NOMO-1 treated with dmso at 0.1 percent for 144 hours (cell line): ENCODE data around the gene ALDH3A2.
"Not testable (repeated sequence)": the region's sequence is repeated elsewhere in the genome, so short reads cannot be mapped to it uniquely, and the experiment has no call there.

Experiments
- DNase-seq: peaks from one replicate; lab custom pipeline; 2025; ENCODE audit not compliant: unreplicated experiment; lab: John Stamatoyannopoulos, UW

ALDH3A2 gene

DNA sequence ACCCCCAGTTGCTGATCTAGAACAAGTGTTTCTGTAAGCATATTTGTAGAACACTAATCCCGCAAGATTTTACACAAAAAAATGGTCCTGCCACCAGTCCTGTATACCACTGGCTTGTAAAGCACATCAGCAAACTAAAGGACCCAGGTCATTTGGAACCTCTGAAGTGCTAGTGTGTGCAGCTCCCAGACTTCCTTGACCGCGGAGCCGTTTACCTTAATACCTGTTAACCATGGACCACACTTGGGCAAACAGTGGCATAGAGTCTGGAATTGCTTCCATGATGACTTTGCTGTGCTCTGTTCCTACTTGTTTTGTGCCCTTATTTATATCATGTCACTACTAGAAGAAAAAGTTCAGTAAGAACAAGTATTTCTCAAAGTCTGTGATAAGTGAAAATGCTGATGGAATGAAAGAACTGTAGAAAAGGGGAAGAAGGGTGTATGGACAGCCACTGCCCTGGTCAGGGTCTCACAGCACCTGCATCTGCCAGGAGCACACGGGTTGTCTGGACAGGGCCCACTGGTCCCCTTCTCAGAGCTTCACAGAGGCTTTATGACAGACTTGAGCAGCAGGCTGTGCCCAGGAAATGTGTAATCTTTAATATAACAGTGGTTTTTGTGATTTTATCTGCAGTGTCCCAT, 29.3 kb downstream of the ALDH3A2 start:
- no peak for DNase-seq

DNA sequence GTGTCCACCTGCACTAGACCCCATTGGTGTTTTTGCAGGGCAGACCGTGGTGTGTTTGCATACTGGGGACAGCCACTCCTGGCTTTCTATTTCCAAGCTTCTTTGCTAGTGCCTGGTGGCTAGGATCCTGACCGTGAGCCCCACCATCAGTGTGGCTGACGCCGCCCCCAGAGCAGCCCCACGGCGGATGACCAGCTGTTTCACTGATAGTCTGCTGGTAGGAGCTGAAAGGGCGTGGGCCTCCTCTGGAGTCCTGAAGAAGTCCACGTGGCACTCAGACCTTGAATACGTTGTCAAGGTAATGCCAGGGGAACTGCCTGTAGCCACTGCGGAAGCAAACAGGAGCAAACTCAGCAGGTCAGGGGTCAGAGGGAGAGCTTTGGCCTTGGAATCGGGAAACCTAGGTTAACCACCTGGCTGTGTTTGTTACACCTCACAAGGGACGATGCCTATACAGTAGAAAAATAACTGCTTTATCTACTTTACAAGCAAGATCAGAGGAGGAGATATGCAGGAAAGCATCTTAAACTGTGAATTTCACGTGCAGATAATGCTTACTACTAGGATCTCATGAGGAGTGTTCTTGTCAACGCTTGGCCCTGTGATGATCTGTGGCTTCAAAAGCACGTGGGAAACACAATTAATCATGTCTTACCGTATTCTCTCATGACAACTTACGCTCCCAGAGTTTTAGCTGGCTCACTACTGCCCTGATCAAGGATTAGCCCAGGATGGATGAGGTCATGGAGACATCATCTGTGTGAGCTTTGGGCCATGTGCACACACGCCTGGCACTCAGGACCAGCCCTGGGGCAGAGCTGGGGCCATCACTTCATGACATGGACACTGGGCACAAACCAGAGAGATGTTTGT, 30.3 kb downstream of the ALDH3A2 start:
- no peak for DNase-seq

DNA sequence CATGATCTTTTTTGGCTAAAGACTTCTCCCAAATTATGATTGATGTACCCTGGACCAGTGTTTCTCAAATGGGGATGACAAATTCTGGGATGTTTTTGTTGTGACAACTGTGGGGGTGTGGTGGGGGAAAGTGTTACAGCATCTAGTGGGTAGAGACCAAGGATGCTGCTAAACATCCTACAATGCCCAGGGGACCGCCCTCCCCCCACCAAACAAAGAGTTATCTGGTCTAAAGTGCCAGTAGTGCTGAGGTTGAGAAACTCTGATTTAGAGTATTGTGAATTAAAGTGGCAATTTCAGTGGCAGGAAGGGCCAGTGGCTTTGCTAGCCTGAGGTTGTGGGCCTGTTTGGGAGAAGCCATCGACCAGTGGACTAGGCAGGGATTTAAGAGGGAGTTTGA, 34.6 kb downstream of the ALDH3A2 start:
- no peak for DNase-seq

DNA sequence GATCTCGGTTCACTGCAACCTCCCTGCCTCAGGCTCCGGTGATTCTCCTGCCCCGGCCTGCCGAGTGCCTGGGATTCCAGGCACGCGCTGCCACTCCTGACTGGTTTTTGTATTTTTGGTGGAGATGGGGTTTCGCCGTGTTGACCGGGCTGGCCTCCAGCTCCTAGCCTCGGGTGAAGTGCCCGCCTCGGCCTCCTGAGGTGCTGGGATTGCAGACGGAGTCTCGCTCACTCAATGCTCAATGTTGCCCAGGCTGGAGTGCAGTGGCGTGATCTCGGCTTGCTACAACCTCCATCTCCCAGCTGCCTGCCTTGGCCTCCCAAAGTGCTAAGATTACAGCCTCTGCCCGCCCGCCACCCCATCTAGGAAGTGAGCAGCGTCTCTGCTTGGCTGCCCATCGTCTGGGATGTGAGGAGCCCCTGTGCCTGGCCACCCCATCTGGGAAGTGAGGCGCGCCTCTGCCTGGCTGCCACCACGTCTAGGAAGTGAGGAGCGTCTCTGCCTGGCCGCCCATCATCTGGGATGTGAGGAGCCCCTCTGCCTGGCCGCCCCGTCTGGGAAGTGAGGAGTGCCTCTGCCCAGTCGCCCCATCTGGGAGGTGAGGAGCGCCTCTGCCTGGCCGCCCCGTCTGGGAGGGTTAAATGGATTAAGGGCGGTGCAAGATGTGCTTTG, 36.5 kb downstream of the ALDH3A2 start:
- not testable (repeated sequence) for DNase-seq

DNA sequence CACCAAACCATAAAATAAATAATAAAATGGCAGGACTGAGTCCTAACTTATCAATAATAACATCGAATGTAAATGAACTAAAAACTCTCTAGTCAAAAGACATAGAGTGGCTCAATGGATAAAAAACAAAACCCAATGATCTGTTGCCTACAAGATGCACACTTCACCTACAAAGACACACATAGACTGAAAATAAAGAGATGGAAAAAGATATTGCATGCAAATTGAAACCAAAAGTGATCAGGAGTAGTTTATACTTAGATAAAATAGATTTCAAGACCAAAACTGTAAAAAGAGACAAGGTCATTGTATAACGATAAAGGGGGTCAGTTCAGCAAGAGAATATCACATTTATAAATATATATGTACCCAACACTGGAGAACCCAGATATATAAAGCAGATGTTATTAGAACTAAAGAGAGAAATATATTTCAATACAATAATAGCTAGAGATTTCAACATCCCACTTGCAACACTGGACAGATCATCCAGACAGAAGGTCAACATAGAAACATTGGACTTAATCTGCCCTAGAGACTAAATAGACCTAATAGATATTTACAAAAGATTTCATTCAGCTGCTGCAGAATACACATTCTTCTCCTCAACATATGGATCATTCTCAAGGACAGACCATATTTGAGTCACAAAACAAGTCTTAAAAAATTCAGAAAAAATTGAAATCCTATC, 38.0 kb downstream of the ALDH3A2 start:
- DNase-seq, result no peak

DNA sequence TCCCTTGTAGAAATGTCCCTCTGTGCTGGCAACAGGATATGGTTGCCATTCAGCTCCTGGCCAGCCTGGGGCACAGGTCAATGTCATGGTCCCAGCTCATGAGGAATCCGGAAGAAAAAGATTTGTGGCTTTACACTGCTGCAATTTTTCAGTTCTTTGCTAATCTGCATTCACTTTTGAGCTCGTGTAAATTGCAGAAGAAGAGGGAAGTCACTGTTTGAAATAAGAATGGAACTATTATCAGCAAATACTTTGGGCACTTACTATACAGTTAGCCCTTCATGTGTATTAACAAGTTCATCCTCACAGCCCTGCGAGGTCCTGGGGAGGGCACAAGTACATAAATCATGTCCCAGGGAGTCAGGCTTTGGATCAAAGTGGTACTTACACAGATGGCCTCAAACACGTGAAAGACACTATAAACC, 53.7 kb downstream of the ALDH3A2 start:
- peak; percentile 74 for DNase-seq

DNA sequence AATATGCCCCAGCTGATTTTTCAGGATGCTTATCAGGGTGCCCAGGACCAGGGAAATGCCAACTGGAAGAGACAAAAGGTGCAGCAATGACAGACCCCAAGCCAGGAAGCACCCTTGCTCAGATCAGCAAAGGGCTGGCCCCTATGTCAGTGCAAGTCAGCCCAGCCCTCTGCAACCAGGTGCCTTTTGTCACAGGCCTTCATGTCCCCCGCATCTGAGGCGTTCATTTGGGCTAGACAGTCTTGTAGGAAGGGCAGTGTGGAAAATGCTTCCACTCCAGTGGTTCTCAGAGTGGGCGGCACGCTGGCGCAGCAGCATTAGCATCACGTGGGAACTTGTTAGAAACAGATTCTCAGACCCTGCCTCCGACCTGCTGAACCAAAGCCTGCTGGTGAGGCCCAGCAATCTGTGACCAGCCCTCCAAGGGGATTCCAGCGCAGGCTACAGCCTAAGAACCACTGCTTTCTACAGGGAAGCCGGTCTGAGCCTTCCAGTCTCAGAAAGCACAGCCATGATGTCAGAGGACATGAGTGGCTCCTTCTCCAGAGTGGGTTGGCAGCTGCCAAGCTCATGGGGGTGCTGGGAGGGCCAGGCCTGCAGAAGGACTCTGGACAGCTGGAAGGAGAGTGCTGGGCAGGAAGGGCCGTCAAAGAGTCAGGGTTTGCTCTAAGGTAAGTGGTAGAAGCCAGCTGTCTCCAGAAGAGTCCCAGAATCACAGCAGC, 54.7 kb downstream of the ALDH3A2 start:
- no peak for DNase-seq

DNA sequence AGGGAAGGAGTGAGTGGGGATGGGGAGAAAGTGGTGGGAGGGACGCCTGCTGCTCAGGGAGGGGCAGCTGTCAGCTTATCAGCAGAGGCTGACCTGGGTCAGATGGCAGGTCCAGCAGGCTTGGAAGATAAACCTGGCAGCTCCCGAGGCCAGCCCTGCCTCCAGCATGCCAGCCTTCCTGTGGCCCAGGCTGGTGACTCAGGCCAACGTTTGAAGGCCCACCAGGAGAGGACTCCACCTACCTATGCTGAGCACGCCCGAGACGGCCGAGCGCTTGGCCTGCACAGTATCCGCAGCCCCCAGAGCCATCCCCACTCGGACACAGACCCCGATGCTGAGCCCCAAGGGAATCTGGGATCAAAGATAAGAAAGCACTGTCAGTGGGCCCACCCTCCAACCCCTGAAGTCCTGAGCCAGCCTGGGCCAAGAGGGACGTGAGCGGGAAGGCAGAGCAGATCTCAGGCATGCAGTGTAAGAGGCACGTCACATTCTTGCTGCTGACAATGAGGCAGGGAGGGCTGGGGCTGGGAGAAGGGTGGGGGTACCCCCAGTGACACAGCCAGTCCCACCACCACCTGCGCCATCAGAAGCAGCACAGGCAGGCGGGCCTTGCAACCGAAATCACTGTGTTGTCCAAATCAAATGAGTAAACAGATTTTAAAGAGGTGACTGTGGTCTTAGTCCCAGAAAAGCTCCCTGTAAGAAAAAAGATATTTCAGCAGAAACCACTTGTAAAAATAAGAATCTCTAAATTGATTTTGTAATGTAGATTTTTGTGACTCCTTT, 55.5 kb downstream of the ALDH3A2 start:
- no peak for DNase-seq

DNA sequence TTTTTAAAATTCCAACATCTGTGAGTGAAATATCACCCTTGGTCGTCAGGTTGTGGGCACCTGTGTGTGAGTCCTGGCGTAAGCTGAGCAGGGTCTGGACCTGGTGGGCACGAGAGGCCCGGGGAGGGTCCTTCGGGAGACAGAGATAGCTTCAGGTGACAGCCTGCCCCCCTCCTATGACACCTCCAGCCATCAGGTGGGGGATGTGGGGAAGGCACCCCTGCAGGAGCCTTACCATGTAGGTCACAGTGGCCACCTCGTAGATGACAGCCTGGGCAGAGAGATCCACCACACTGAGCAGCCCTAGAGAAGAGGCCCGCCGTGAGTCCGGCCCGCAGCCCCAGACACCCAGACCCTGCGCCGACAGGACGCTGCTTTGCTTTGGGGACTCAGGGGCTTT, 56.6 kb downstream of the ALDH3A2 start:
- no peak for DNase-seq

DNA sequence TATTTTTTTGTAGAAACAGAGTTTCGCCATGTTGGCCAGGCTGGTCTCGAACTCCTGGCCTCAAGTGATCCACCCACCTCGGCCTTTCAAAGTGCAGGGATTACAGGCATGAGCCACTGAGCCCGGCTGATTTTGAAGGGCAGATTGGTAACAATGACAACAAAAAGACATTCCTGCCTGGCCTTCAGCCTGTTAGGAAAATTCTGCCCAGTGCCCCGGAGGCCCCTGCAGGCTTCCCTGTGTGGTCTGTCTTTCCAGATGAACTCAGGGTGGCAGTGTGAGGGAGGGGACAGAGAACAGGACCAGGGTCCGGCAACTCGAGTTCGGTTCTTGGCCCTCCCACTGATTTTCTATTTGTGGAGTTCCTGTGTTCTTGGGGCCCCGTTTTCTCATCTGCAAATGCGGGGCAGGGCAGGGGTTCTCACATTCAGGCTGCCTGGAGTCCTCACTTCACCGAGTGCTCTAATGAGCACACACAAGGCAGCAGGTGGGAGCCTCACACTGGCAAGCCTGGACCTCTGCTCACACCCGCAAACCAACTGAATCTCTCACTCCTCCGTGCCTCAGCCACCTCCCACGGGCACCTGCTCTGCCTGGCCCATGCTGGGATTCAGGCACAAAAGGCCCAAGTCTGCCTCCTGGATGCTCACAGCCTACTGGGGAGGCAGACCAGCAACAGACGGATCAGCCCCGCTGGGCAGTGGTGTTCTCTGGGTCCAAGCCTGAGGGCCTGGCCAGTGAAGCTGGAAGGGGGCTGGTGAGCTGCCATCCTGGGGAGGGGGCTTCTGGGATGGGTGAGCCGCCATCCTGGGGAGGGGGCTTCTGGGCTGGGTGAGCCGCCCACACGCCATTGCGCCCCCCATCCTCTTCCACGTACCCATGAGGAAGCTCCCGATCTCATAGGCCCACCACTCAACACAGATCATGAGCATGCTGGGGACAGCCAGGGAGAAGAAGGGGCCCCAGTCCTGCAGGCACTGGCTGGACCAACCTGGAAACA, 57.5 kb downstream of the ALDH3A2 start:
- DNase-seq, result no peak

DNA sequence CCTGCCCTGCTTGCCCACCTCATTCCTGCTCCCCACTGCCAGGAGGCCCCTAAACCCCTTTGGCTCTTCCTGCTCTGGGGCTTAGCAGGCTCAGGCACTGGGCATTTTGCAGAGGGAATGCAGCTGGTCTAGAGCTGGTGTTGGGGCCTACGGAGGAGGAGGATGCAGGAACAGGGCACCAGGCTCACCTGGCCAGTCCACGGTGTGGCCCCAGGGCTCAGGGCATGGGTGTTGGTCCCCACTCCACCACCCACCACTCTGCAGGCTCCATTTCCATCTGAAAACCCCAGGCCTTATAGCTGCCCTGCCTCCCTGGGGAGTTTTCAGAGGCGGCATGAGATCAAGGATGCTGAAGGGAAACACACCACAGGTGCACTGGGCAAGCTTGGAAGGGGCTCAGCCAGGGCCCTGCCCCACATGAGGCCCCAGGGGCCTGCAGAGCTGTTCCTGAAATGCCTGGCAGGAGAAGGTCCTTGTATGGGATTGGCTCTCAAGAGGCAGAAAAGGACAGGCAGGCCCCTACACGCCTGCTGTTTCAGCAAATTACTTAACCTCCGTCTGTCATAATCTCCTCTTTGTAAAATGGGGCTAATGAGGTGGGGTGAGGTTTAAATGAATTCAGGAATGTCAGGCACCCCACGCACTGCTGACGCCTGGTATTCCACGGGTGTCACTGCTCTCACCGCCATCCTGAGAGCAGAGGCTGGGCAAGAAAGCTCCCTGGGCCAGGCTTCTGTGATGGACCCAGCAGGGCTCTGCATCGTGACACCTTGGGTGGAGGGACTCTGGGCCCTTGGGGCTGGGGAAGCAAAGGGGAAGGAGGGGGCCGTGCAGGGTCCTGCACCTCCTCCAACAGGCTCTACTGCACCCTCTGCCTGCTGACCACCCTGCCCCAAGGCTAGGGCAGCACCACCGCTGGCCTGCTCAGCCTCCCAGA, 58.5 kb downstream of the ALDH3A2 start:
- no peak for DNase-seq

DNA sequence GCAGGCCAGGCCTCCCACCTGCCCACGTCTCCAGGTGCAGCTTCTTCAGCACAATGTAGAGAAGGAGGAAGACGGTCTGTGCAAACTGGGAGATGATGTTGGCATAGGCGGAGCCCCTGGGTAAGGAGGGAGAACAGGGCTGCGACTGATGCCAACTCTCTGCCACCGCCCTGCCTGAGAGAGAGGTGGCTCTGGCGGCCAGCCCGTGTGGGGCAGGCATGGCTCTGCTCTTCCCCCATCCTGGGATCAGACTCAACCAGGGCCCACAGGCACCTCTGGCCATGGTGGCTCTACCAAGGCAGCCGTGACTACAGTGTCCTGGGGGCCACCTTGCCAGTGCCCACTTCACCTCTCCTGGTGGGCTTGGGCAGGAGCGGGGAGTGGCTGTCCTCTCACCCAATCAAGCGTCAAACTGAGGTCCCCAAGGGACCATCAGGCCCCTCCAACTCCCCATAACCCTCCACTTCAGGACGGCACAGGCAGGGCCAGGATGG, 59.2 kb downstream of the ALDH3A2 start:
- no peak for DNase-seq

DNA sequence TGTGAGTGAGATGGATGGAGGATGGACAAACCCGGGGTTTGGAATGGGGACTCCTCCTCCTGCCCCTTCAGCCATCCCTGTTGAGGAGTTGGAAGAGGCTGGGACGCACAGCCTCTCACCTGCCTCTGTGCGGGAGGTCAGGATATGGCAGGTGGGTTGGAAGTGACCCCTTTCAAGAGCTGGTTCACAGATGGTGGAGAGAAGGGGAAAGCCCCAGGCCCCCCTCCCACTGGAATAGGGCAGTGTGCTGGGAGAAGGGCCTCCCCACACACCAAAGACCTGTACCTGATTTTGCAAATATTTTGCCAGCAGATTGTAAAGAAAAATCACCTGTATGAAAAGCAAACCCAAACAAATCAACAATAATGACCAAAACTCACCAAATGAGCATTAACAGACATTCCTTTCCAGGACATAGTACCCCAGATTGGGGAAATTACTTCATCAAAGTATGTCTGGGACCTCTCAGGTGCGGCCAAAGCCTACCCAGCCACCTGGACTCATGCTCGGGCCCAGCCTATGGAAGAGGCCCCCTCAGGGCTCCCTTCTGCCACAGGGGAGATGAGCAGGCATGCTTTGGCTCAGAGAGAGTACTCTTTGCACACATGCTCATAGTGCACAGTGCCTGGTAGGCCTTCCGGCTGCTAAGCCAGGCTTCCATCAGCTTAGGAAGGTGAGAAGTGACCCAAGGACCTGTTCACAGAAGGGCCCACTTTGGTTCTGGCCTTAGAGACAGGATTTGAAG, 60.1 kb downstream of the ALDH3A2 start:
- no peak for DNase-seq

DNA sequence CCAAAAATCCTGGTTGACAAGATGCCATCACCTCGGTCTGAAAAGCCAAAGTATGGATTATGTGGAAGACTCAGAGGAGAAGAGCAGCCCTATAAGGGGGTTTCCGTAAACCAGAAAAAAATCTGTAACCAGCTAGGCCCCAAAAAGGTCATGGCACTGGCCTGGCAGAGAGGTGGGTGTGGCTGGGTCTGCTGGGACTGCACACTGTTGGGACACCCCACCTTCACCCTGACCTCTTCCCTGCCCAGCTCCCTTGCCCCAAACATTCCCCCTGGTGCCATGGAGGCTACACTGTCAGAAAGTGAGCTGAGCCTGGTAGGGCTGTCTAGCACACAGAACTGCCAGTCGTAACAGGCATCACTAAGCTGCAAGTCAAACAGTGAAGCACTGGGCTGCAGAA, 61.3 kb downstream of the ALDH3A2 start:
- DNase-seq, result no peak

DNA sequence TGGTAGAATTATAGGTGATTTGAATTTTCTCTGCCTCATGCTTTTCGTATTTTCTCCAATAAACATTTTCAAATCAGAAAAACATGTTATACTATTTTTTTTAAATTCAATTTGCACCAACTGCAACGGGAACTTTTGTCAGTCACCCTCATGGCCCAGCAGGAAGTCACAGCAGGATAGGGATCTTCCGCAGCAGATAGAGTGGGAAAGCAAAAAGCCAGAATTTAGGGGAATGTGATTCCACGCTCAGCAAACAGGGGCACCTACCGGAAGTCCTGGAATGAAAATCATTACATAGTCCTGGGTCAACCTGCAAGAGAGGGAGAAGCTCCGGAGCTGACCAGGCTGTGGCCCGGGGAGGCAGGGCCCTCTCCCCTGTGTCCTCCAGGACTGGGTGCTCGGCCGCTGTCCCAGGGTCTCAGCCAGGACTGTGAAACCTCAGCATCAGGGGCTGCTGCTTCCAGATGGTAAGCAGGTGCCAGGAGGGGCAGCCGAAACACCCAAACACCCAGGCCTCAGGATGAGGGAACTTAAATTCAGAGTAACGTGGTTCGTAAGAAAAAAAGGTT, 64.0 kb downstream of the ALDH3A2 start:
- no peak for DNase-seq

DNA sequence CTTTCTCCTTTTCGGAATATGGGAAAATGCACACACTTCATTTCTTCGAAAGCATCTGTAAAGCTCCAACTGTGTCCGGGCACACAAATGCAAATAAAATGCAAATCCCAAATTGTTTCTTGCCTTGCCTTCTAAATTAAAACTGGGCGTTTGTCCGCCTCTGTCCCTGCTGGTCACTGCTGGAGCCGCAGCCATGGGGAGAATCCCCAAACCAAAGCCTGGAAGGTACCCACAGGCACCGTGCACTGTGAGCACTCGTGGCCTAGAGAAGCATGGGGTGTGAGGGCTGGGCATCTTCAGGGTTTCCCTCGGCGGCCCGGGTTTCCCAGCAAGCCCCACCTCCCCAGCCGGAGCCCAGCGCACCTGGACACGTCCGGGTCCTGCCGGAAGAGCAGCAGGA, 64.9 kb downstream of the ALDH3A2 start:
- no peak for DNase-seq
